Measurements from ENCODE around the gene LRRC10.

GRCh38 chr12:69623970-69624369 is 13.3 kb upstream of the LRRC10 start:
- TF ChIP-seq CTCF (conservative IDR thresholded peaks at IDR 0.05) (no peak), EZH2 (IDR thresholded peaks at IDR 0.05; ENCODE audit: low read depth) (no peak)
